GM18873 (cell line): ENCODE results near the gene RBM34.
"Not testable (repeated sequence)": the region's sequence is repeated elsewhere in the genome, so short reads cannot be mapped to it uniquely, and the experiment has no call there.

Experiments used
- ATAC-seq: cut with Tn5 transposase; IDR thresholded peaks from one replicate; pipeline ENCODE4 v1.9.1; 2021; ENCODE audit warnings: mild to moderate bottlenecking, moderate library complexity, moderate number of reproducible peaks; ENCODE audit not compliant: unreplicated experiment, low FRiP score

The RBM34 gene

GRCh38 chr1:235160957-235161684 is at the start of gene RBM34:
Gene RBM34, minus strand, starts transcription at chr1:235161250. Its CDS starts 24 bp downstream, at chr1:235161226.
- peak; percentile 86 for ATAC-seq

GRCh38 chr1:235207209-235207565 is 46.1 kb upstream of the RBM34 start:
- no peak for ATAC-seq

- ATAC-seq: no peak
Measured at GRCh38 chr1:235206533-235207208, 45.6 kb upstream of the RBM34 start.

- ATAC-seq: no peak
Measured at GRCh38 chr1:235205687-235206086, 44.6 kb upstream of the RBM34 start.

GRCh38 chr1:235203428-235203827 is 42.4 kb upstream of the RBM34 start:
- ATAC-seq: no peak

- ATAC-seq: not testable (repeated sequence)
Measured at GRCh38 chr1:235202447-235202846, 41.4 kb upstream of the RBM34 start.

GRCh38 chr1:235199441-235199840 is 38.4 kb upstream of the RBM34 start:
- no peak for ATAC-seq

GRCh38 chr1:235190431-235190830 is 29.4 kb upstream of the RBM34 start:
- no peak for ATAC-seq

GRCh38 chr1:235187316-235187715 is 26.3 kb upstream of the RBM34 start:
- no peak for ATAC-seq

- ATAC-seq: no peak
Measured at GRCh38 chr1:235181561-235182245, 20.7 kb upstream of the RBM34 start.

GRCh38 chr1:235180916-235181460 is 19.9 kb upstream of the RBM34 start:
- ATAC-seq: no peak

GRCh38 chr1:235176486-235176885 is 15.4 kb upstream of the RBM34 start:
- ATAC-seq: no peak

GRCh38 chr1:235169986-235170385 is 8.9 kb upstream of the RBM34 start:
- ATAC-seq: no peak

GRCh38 chr1:235168375-235168774 is 7.3 kb upstream of the RBM34 start:
- ATAC-seq: no peak

GRCh38 chr1:235161685-235162327 is 756 bp upstream of the RBM34 start:
- ATAC-seq: no peak

GRCh38 chr1:235160383-235160956 is 580 bp downstream of the RBM34 start:
- ATAC-seq: peak; percentile 22

GRCh38 chr1:235159930-235160329 is 1.1 kb downstream of the RBM34 start:
- not testable (repeated sequence) for ATAC-seq

GRCh38 chr1:235159284-235159683 is 1.8 kb downstream of the RBM34 start:
- ATAC-seq: not testable (repeated sequence)

GRCh38 chr1:235158680-235159079 is 2.4 kb downstream of the RBM34 start:
- no peak for ATAC-seq

GRCh38 chr1:235157150-235157549 is 3.9 kb downstream of the RBM34 start:
- ATAC-seq: no peak
